H1 (cell line): Measurements from ENCODE around the gene NR2F1. TPM values are rescaled to one million over a fixed set of nuclear protein-coding genes. Genes with fewer than 3 reads are reported as not detected.

ENCODE experiments used
- EGR1 ChIP-seq: IDR thresholded peaks from 2 replicates; pipeline ENCODE4 v1.6.1; 2011; ENCODE audit warnings: low read depth, low read length, borderline replicate concordance
- KDM1A ChIP-seq: fragments of 200-600, 300-600 bp; sonication (generic); IDR thresholded peaks from 2 replicates; pipeline ENCODE4 v1.7.1; 2016; ENCODE audit warnings: mild to moderate bottlenecking, low read length, borderline replicate concordance
- POU5F1 ChIP-seq: IDR thresholded peaks from 2 replicates; pipeline ENCODE4 v1.6.1; 2011; ENCODE audit warnings: low read depth, mild to moderate bottlenecking, low read length, moderate library complexity
- RNF2 ChIP-seq: fragments of 200-900, 300-1000 bp; sonication (generic); IDR thresholded peaks from 2 replicates; pipeline ENCODE4 v1.7.1; 2016; ENCODE audit warnings: borderline replicate concordance, low read depth, mild to moderate bottlenecking, antibody characterized with exemption, low read length; ENCODE audit not compliant: poor library complexity, severe bottlenecking; ENCODE audit errors: missing control alignments
- SIN3A ChIP-seq, 2 experiments: IDR thresholded peaks in 1 of 2; conservative IDR thresholded peaks in 1 of 2; 2 replicates each; pipeline ENCODE4 v1.6.1; 2011 to 2012; ENCODE audit warnings: low read length in 2 of 2, improper control_type of control experiment in 1 of 2, low read depth in 1 of 2, mild to moderate bottlenecking in 1 of 2
- SP2 ChIP-seq: IDR thresholded peaks from 2 replicates; pipeline ENCODE4 v1.6.1; 2012; ENCODE audit warnings: mild to moderate bottlenecking, low read length, inconsistent platforms
- TBP ChIP-seq: IDR thresholded peaks from 2 replicates; pipeline ENCODE4 v1.6.1; 2011; ENCODE audit warnings: low read depth, low read length, improper control_type of control experiment
- TCF12 ChIP-seq: IDR thresholded peaks from 2 replicates; pipeline ENCODE4 v1.6.1; 2011; ENCODE audit warnings: low read depth, mild to moderate bottlenecking, low read length
- polyA plus RNA-seq, 7 experiments: library from polyadenylated mRNA; depleted of rRNA in 3 of 7; stranded (reverse) in 5 of 7; unstranded in 2 of 7; fragments of >200 nt in 5 of 7; fragments of 200-250 nt in 2 of 7; gene quantifications; 1 replicate in 5 of 7; 2 replicates in 1 of 7; 4 replicates in 1 of 7; pipeline versions ENCODE4 v1.2.1 to v1.2.3, GENCODE V29; 2011 to 2013; ENCODE audit warnings: missing spikeins in 2 of 7, mixed read lengths in 2 of 7
- total RNA-seq: library from RNA; stranded (reverse); fragmentation: NEBNext Ultra II Directional; extraction: Animal tissue kit (Norgen Biotek cat#: 25700); gene quantifications from 2 replicates; pipeline ENCODE4 v1.2.1, GENCODE V29; 2021

Gene NR2F1
- total and polyA plus RNA-seq, 2 of the 8 experiments (the other 6 are each of a cell fraction or from before 2014, with no cell fraction given): not detected

- TF ChIP-seq POU5F1: no peak
- no peak for TF ChIP-seq SIN3A (conservative IDR thresholded peaks at IDR 0.05 in 1 of 2, IDR thresholded peaks at IDR 0.05 in 1 of 2; ENCODE audit: low read depth in 1 of 2, low read length in 2 of 2)
- TF ChIP-seq TCF12: no peak
- no peak for TF ChIP-seq TBP
- no peak for TF ChIP-seq EGR1
- no peak for TF ChIP-seq RNF2
- no peak for TF ChIP-seq KDM1A
- TF ChIP-seq SP2: no peak
These were observed 53.0 kb downstream of the NR2F1 start (continued) for GRCh38 chr5:93635991-93636390.
